Measurements from ENCODE around the gene OR6K6.

OR6K6 gene

GRCh38 chr1:158731707-158732106 lies 22.8 kb upstream of the OR6K6 start:
- Histone ChIP-seq H3K27ac (ENCODE audit: low read depth, low read length) (no peak overlapping the region), H3K4me1 (ENCODE audit: control insufficient read depth, insufficient read depth, low read length, unreplicated experiment) (no peaks in the 10 kb centered on the region), H2AFZ (ENCODE audit: low read length, unreplicated experiment) (no peak overlapping the region), H3K79me2 (ENCODE audit: control insufficient read depth, insufficient read depth, low read length, unreplicated experiment) (no peaks in the 10 kb centered on the region), H3K27me3 (ENCODE audit: insufficient read depth, low read length) (no peaks in the 10 kb centered on the region), H3K36me3 (ENCODE audit: insufficient read depth, low read length) (no peaks in the 10 kb centered on the region), H3K4me3 (ENCODE audit: low read depth, low read length) (no peak overlapping the region)

GRCh38 chr1:158732524-158732923 lies 22.0 kb upstream of the OR6K6 start:
- H2AFZ ChIP-seq (ENCODE audit: low read length, unreplicated experiment), result no peak overlapping the region
- no peaks in the 10 kb centered on the region for H3K4me1 ChIP-seq (ENCODE audit: control insufficient read depth, insufficient read depth, low read length, unreplicated experiment)
- no peaks in the 10 kb centered on the region for H3K27me3 ChIP-seq (ENCODE audit: insufficient read depth, low read length)
- no peaks in the 10 kb centered on the region for H3K36me3 ChIP-seq (ENCODE audit: insufficient read depth, low read length)
- no peak overlapping the region for H3K27ac ChIP-seq (ENCODE audit: low read depth, low read length)
- H3K79me2 ChIP-seq (ENCODE audit: control insufficient read depth, insufficient read depth, low read length, unreplicated experiment), result no peaks in the 10 kb centered on the region
- no peak overlapping the region for H3K4me3 ChIP-seq (ENCODE audit: low read depth, low read length)

- no peaks in the 10 kb centered on the region for H3K27me3 ChIP-seq (ENCODE audit: insufficient read depth, low read length)
- H3K4me1 ChIP-seq (ENCODE audit: control insufficient read depth, insufficient read depth, low read length, unreplicated experiment), result no peaks in the 10 kb centered on the region
- H3K36me3 ChIP-seq (ENCODE audit: insufficient read depth, low read length), result no peaks in the 10 kb centered on the region
- H3K79me2 ChIP-seq (ENCODE audit: control insufficient read depth, insufficient read depth, low read length, unreplicated experiment), result no peaks in the 10 kb centered on the region
- H3K4me3 ChIP-seq (ENCODE audit: low read depth, low read length), result no peak overlapping the region
- no peak overlapping the region for H3K27ac ChIP-seq (ENCODE audit: low read depth, low read length)
- H2AFZ ChIP-seq (ENCODE audit: low read length, unreplicated experiment), result no peak overlapping the region
Measured at GRCh38 chr1:158735848-158736247, 18.7 kb upstream of the OR6K6 start.

- H3K4me1 ChIP-seq (ENCODE audit: control insufficient read depth, insufficient read depth, low read length, unreplicated experiment), result no peaks in the 10 kb centered on the region
- H3K79me2 ChIP-seq (ENCODE audit: control insufficient read depth, insufficient read depth, low read length, unreplicated experiment), result no peaks in the 10 kb centered on the region
- no peaks in the 10 kb centered on the region for H3K36me3 ChIP-seq (ENCODE audit: insufficient read depth, low read length)
- H3K27ac ChIP-seq (ENCODE audit: low read depth, low read length), result no peak overlapping the region
- H2AFZ ChIP-seq (ENCODE audit: low read length, unreplicated experiment), result no peak overlapping the region
- no peak overlapping the region for H3K4me3 ChIP-seq (ENCODE audit: low read depth, low read length)
- no peaks in the 10 kb centered on the region for H3K27me3 ChIP-seq (ENCODE audit: insufficient read depth, low read length)
Measured at GRCh38 chr1:158752155-158752712, 2.3 kb upstream of the OR6K6 start.

GRCh38 chr1:158771950-158772866 lies 17.7 kb downstream of the OR6K6 start, which contains the start of gene OR6N1:
Gene OR6N1, minus strand, starts transcription at chr1:158772195. Its CDS starts 5,513 bp downstream, at chr1:158766682.
- H3K36me3 ChIP-seq (ENCODE audit: insufficient read depth, low read length), result no peaks in the 10 kb centered on the region
- H2AFZ ChIP-seq (ENCODE audit: low read length, unreplicated experiment), result no peak within 1 kb of the TSS
- no peak within 1 kb of the TSS for H3K27ac ChIP-seq (ENCODE audit: low read depth, low read length)
- H3K27me3 ChIP-seq (ENCODE audit: insufficient read depth, low read length), result no peaks in the 10 kb centered on the region
- H3K4me1 ChIP-seq (ENCODE audit: control insufficient read depth, insufficient read depth, low read length, unreplicated experiment), result no peaks in the 10 kb centered on the region
- H3K4me3 ChIP-seq (ENCODE audit: low read depth, low read length), result no peak within 1 kb of the TSS
- no peaks in the 10 kb centered on the region for H3K79me2 ChIP-seq (ENCODE audit: control insufficient read depth, insufficient read depth, low read length, unreplicated experiment)

- Histone ChIP-seq H3K4me3 (ENCODE audit: low read depth, low read length) (no peak within 1 kb of the TSS), H3K4me1 (ENCODE audit: control insufficient read depth, insufficient read depth, low read length, unreplicated experiment) (no peaks in the 10 kb centered on the region), H3K36me3 (ENCODE audit: insufficient read depth, low read length) (no peaks in the 10 kb centered on the region), H3K27ac (ENCODE audit: low read depth, low read length) (no peak within 1 kb of the TSS), H3K79me2 (ENCODE audit: control insufficient read depth, insufficient read depth, low read length, unreplicated experiment) (no peaks in the 10 kb centered on the region), H3K27me3 (ENCODE audit: insufficient read depth, low read length) (no peaks in the 10 kb centered on the region), H2AFZ (ENCODE audit: low read length, unreplicated experiment) (no peak within 1 kb of the TSS)
Measured at GRCh38 chr1:158781104-158781503, 26.6 kb downstream of the OR6K6 start, which contains the start of gene OR6N2. Gene OR6N2, minus strand, starts transcription at chr1:158781204. Its CDS starts 3,569 bp downstream, at chr1:158777635.

- no peaks in the 10 kb centered on the region for H3K79me2 ChIP-seq (ENCODE audit: control insufficient read depth, insufficient read depth, low read length, unreplicated experiment)
- no peaks in the 10 kb centered on the region for H3K27me3 ChIP-seq (ENCODE audit: insufficient read depth, low read length)
- no peaks in the 10 kb centered on the region for H3K4me1 ChIP-seq (ENCODE audit: control insufficient read depth, insufficient read depth, low read length, unreplicated experiment)
- H3K27ac ChIP-seq (ENCODE audit: low read depth, low read length), result no peak overlapping the region
- H3K36me3 ChIP-seq (ENCODE audit: insufficient read depth, low read length), result no peaks in the 10 kb centered on the region
- no peak overlapping the region for H2AFZ ChIP-seq (ENCODE audit: low read length, unreplicated experiment)
- no peak overlapping the region for H3K4me3 ChIP-seq (ENCODE audit: low read depth, low read length)
Measured at GRCh38 chr1:158793604-158794003, 39.1 kb downstream of the OR6K6 start.

GRCh38 chr1:158794247-158794646 lies 39.7 kb downstream of the OR6K6 start:
- no peaks in the 10 kb centered on the region for H3K4me1 ChIP-seq (ENCODE audit: control insufficient read depth, insufficient read depth, low read length, unreplicated experiment)
- H3K79me2 ChIP-seq (ENCODE audit: control insufficient read depth, insufficient read depth, low read length, unreplicated experiment), result no peaks in the 10 kb centered on the region
- H3K27ac ChIP-seq (ENCODE audit: low read depth, low read length), result no peak overlapping the region
- no peak overlapping the region for H3K4me3 ChIP-seq (ENCODE audit: low read depth, low read length)
- H3K36me3 ChIP-seq (ENCODE audit: insufficient read depth, low read length), result no peaks in the 10 kb centered on the region
- 0 out of 2 replicates have a peak, but pooled peaks cover 3% of the 10 kb centered on the region for H3K27me3 ChIP-seq (ENCODE audit: insufficient read depth, low read length)
- no peak overlapping the region for H2AFZ ChIP-seq (ENCODE audit: low read length, unreplicated experiment)

- Histone ChIP-seq H3K79me2 (ENCODE audit: control insufficient read depth, insufficient read depth, low read length, unreplicated experiment) (no peaks in the 10 kb centered on the region), H3K36me3 (ENCODE audit: insufficient read depth, low read length) (no peaks in the 10 kb centered on the region), H3K4me1 (ENCODE audit: control insufficient read depth, insufficient read depth, low read length, unreplicated experiment) (no peaks in the 10 kb centered on the region), H3K27ac (ENCODE audit: low read depth, low read length) (no peak overlapping the region), H3K27me3 (ENCODE audit: insufficient read depth, low read length) (peaks cover 8% of the 10 kb centered on the region; the same call in 1 of the 2 replicates), H3K4me3 (ENCODE audit: low read depth, low read length) (no peak overlapping the region), H2AFZ (ENCODE audit: low read length, unreplicated experiment) (no peak overlapping the region)
Measured at GRCh38 chr1:158798531-158798930, 44.0 kb downstream of the OR6K6 start.

GRCh38 chr1:158799689-158800088 lies 45.2 kb downstream of the OR6K6 start:
- H3K79me2 ChIP-seq (ENCODE audit: control insufficient read depth, insufficient read depth, low read length, unreplicated experiment), result no peaks in the 10 kb centered on the region
- H3K4me3 ChIP-seq (ENCODE audit: low read depth, low read length), result no peak overlapping the region
- no peak overlapping the region for H3K27ac ChIP-seq (ENCODE audit: low read depth, low read length)
- no peaks in the 10 kb centered on the region for H3K36me3 ChIP-seq (ENCODE audit: insufficient read depth, low read length)
- no peaks in the 10 kb centered on the region for H3K4me1 ChIP-seq (ENCODE audit: control insufficient read depth, insufficient read depth, low read length, unreplicated experiment)
- H2AFZ ChIP-seq (ENCODE audit: low read length, unreplicated experiment), result no peak overlapping the region
- H3K27me3 ChIP-seq (ENCODE audit: insufficient read depth, low read length), result peaks cover 8% of the 10 kb centered on the region; the same call in 1 of the 2 replicates

GRCh38 chr1:158800526-158800925 lies 46.0 kb downstream of the OR6K6 start:
- H3K27me3 ChIP-seq (ENCODE audit: insufficient read depth, low read length), result peaks cover 8% of the 10 kb centered on the region; the same call in 1 of the 2 replicates
- H3K36me3 ChIP-seq (ENCODE audit: insufficient read depth, low read length), result no peaks in the 10 kb centered on the region
- H3K4me1 ChIP-seq (ENCODE audit: control insufficient read depth, insufficient read depth, low read length, unreplicated experiment), result no peaks in the 10 kb centered on the region
- H3K27ac ChIP-seq (ENCODE audit: low read depth, low read length), result no peak overlapping the region
- no peaks in the 10 kb centered on the region for H3K79me2 ChIP-seq (ENCODE audit: control insufficient read depth, insufficient read depth, low read length, unreplicated experiment)
- H3K4me3 ChIP-seq (ENCODE audit: low read depth, low read length), result no peak overlapping the region
- no peak overlapping the region for H2AFZ ChIP-seq (ENCODE audit: low read length, unreplicated experiment)

All from ACC112 (cell line).